GM12892 (cell line): Measurements from ENCODE around the gene HPS6.

ENCODE experiments used
- POLR2A ChIP-seq: IDR thresholded peaks from 2 replicates; pipeline ENCODE4 v1.6.1; 2011; ENCODE audit warnings: low read depth, low read length, control low read depth
- POLR2AphosphoS5 ChIP-seq: IDR thresholded peaks from 2 replicates; pipeline ENCODE4 v1.6.1; 2011; ENCODE audit warnings: low read depth, low read length, control low read depth

- TF ChIP-seq POLR2A (no peak), POLR2AphosphoS5 (no peak)
Observed at GRCh38 chr10:102038410-102038809, 26.7 kb upstream of the HPS6 start.
